HepG2 (cell line): ENCODE measurements around the gene PCIF1. TPM values are rescaled to one million over a fixed set of nuclear protein-coding genes. Genes with fewer than 3 reads are reported as not detected.
A peak's percentile ranks its signal among the peaks of the same experiment; 100 is the strongest.

Source experiments
- AGO1 ChIP-seq: fragments of 200-400 bp; formaldehyde crosslinking; IDR thresholded peaks from 2 replicates; pipeline ENCODE4 v1.6.1; 2017; ENCODE audit warnings: mild to moderate bottlenecking, low read depth, low read length, moderate library complexity; ENCODE audit not compliant: poor library complexity, severe bottlenecking
- AGO2 ChIP-seq: fragments of 200-400 bp; formaldehyde crosslinking; optimal IDR thresholded peaks from 2 replicates; pipeline ENCODE3; 2017; ENCODE audit warnings: mild to moderate bottlenecking, low read depth, low read length, moderate library complexity
- ATF7 ChIP-seq, 2 experiments: fragments of 450-650 bp in 1 of 2; sonication (generic) in 1 of 2; formaldehyde crosslinking in 1 of 2; IDR thresholded peaks; 2 replicates each; pipeline versions ENCODE4 v1.4.0 to v1.6.1; 2016 to 2020; ENCODE audit warnings: antibody characterized with exemption in 1 of 2, mild to moderate bottlenecking in 1 of 2, missing genetic modification reagents in 1 of 2
- CAMTA2 ChIP-seq: sonication (generic); formaldehyde crosslinking; IDR thresholded peaks from 2 replicates; pipeline ENCODE4 v1.4.0; 2020; ENCODE audit warnings: mild to moderate bottlenecking, missing genetic modification reagents, borderline replicate concordance
- CEBPG ChIP-seq: IDR thresholded peaks from 2 replicates; pipeline ENCODE4 v1.6.1; 2016
- ERF ChIP-seq: IDR thresholded peaks from 2 replicates; pipeline ENCODE4 v1.6.1; 2018; ENCODE audit warnings: missing biosample characterization, missing genetic modification reagents
- KAT8 ChIP-seq: IDR thresholded peaks from 2 replicates; pipeline ENCODE4 v1.6.1; 2016; ENCODE audit warnings: missing genetic modification reagents, missing compliant biosample characterization
- KDM2A ChIP-seq: sonication (generic); formaldehyde crosslinking; IDR thresholded peaks from 2 replicates; pipeline ENCODE4 v1.4.0; 2020; ENCODE audit warnings: low read depth, missing genetic modification reagents, borderline replicate concordance
- MAZ ChIP-seq, 2 experiments: sonication (generic) in 1 of 2; formaldehyde crosslinking in 1 of 2; IDR thresholded peaks; 2 replicates each; pipeline versions ENCODE4 v1.5.0 to v1.6.1; 2012 to 2020; ENCODE audit warnings: low read depth in 2 of 2, mild to moderate bottlenecking in 2 of 2, borderline replicate concordance in 1 of 2, improper control_type of control experiment in 1 of 2, low read length in 1 of 2, missing genetic modification reagents in 1 of 2, moderate library complexity in 1 of 2
- NCOA5 ChIP-seq: sonication (generic); formaldehyde crosslinking; IDR thresholded peaks from 2 replicates; pipeline ENCODE4 v1.4.0; 2020; ENCODE audit warnings: missing genetic modification reagents
- NFATC3 ChIP-seq: sonication (generic); formaldehyde crosslinking; IDR thresholded peaks from 2 replicates; pipeline ENCODE4 v1.5.1; 2020; ENCODE audit warnings: mild to moderate bottlenecking, missing genetic modification reagents
- PBX2 ChIP-seq: IDR thresholded peaks from 2 replicates; pipeline ENCODE4 v1.6.1; 2016; ENCODE audit warnings: control low read depth
- PTBP1 ChIP-seq: fragments of 200-400 bp; formaldehyde crosslinking; IDR thresholded peaks from 2 replicates; pipeline ENCODE4 v1.6.1; 2018; ENCODE audit warnings: low read length, low read depth; ENCODE audit not compliant: poor library complexity, severe bottlenecking
- SMYD3 ChIP-seq: sonication (generic); formaldehyde crosslinking; IDR thresholded peaks from 2 replicates; pipeline ENCODE4 v1.8.1; 2023; ENCODE audit warnings: mild to moderate bottlenecking, missing genetic modification reagents
- SNAPC2 ChIP-seq: sonication (generic); formaldehyde crosslinking; IDR thresholded peaks from 2 replicates; pipeline ENCODE4 v1.8.1; 2022; ENCODE audit warnings: mild to moderate bottlenecking, missing genetic modification reagents
- SNRNP70 ChIP-seq: fragments of 200-400 bp; formaldehyde crosslinking; IDR thresholded peaks from 2 replicates; pipeline ENCODE4 v1.6.1; 2017; ENCODE audit warnings: mild to moderate bottlenecking, low read depth, low read length, moderate library complexity
- STAT5B ChIP-seq: sonication (generic); formaldehyde crosslinking; IDR thresholded peaks from 2 replicates; pipeline ENCODE4 v1.4.0; 2020; ENCODE audit warnings: missing genetic modification reagents
- YY1 ChIP-seq: IDR thresholded peaks from 2 replicates; pipeline ENCODE4 v1.6.1; 2011; ENCODE audit warnings: low read length, low read depth, moderate library complexity, mild to moderate bottlenecking; ENCODE audit not compliant: insufficient read depth, insufficient replicate concordance
- ZBTB8A ChIP-seq: sonication (generic); formaldehyde crosslinking; IDR thresholded peaks from 2 replicates; pipeline ENCODE4 v1.4.0; 2020; ENCODE audit warnings: mild to moderate bottlenecking, low read depth, missing genetic modification reagents, borderline replicate concordance
- ZNF160 ChIP-seq: sonication (generic); formaldehyde crosslinking; IDR thresholded peaks from 2 replicates; pipeline ENCODE4 v1.8.0; 2022; ENCODE audit warnings: mild to moderate bottlenecking, inconsistent platforms, missing genetic modification reagents
- ZNF180 ChIP-seq: sonication (generic); formaldehyde crosslinking; IDR thresholded peaks from 2 replicates; pipeline ENCODE4 v1.4.0; 2020; ENCODE audit warnings: low read depth, missing genetic modification reagents, borderline replicate concordance
- ZNF343 ChIP-seq: sonication (generic); formaldehyde crosslinking; IDR thresholded peaks from 2 replicates; pipeline ENCODE4 v1.4.0; 2020; ENCODE audit warnings: mild to moderate bottlenecking, missing genetic modification reagents
- ZNF431 ChIP-seq: sonication (generic); formaldehyde crosslinking; IDR thresholded peaks from 2 replicates; pipeline ENCODE4 v1.9.0; 2022; ENCODE audit warnings: missing genetic modification reagents, low read depth, mild to moderate bottlenecking, borderline replicate concordance
- ZNF619 ChIP-seq: sonication (generic); formaldehyde crosslinking; IDR thresholded peaks from 2 replicates; pipeline ENCODE4 v1.4.0; 2020; ENCODE audit warnings: mild to moderate bottlenecking, missing genetic modification reagents
- ZNF639 ChIP-seq: conservative IDR thresholded peaks from 2 replicates; pipeline ENCODE4 v1.6.1; 2018; ENCODE audit warnings: missing genetic modification reagents
- ZNF672 ChIP-seq: sonication (generic); formaldehyde crosslinking; IDR thresholded peaks from 2 replicates; pipeline ENCODE4 v1.8.1; 2022; ENCODE audit warnings: missing genetic modification reagents
- ZNF768 ChIP-seq: sonication (generic); formaldehyde crosslinking; IDR thresholded peaks from 2 replicates; pipeline ENCODE4 v1.4.0; 2020; ENCODE audit warnings: missing genetic modification reagents
- ZNF883 ChIP-seq: sonication (generic); formaldehyde crosslinking; IDR thresholded peaks from 2 replicates; pipeline ENCODE4 v1.5.1; 2020; ENCODE audit warnings: mild to moderate bottlenecking, missing genetic modification reagents; ENCODE audit errors: not compliant biosample characterization
- ZSCAN9 ChIP-seq: IDR thresholded peaks from 2 replicates; pipeline ENCODE4 v1.6.1; 2016; ENCODE audit warnings: borderline replicate concordance
- polyA plus RNA-seq, 8 experiments: library from polyadenylated mRNA; depleted of rRNA in 3 of 8; stranded (reverse) in 7 of 8; unstranded in 1 of 8; fragments of >200 nt; fragmentation: Illumina TruSeq in 4 of 8; extraction: Trizol in 4 of 8; gene quantifications; 2 replicates each; pipeline versions ENCODE4 v1.2.1 to v1.2.3, GENCODE V29; 2011 to 2016; ENCODE audit warnings: low read depth in 4 of 8, missing spikeins in 1 of 8, mixed read lengths in 1 of 8; ENCODE audit not compliant: insufficient read depth in 1 of 8
- total RNA-seq, 5 experiments: library from RNA; depleted of rRNA; stranded (reverse); fragments of >200 nt; fragmentation: Illumina TruSeq; extraction: Trizol; gene quantifications; 2 replicates each; pipeline ENCODE4 v1.2.3, GENCODE V29; 2016; ENCODE audit warnings: low read depth in 1 of 5

PCIF1 gene
- total and polyA plus RNA-seq, 2 of the 13 experiments (the other 11 are each of a cell fraction or from before 2014, with no cell fraction given), result 20.9 to 24.4 TPM

DNA sequence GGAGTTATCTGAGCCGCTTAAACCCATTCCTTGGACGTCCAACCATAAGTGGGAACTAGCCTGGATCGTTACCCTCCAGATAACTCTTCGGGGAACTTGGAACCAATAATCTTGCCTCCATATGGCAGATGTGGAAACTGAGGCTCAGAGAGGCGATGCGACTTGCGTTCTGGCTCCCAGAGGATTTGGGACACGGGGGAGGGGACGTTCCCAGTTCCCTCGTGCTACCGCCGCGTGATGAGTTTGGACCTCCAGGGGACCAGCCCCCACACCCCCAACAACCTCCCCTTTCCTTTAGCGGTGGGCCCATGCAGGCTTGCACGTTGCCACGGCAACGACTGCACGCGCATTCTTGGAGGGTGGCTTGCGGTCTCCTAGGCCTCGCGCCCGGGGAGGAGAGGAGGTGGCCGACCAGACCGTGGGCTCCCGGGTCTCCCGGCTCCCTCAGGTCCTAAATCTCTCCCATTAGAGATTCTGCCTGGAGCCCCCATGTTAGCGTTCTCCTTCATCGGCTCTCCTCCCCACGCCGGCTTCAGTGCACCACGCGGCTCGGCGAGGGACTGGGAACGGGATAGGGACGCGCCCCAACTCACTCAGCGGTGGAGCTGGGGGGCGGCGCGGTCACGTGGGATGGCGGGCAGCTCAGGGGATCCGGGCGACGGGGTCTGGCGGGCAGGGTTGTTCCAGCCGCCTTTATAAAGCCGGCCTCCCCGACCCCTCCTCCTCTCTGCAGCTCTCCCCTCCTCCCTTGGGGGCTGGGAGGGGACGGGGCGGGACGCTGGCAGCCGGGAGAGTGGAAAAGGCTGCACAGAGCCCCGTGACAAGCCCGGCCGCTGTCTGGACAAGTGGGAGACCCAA lies 22.8 kb upstream of the PCIF1 start, which contains the start of gene PLTP (continued):
- TF ChIP-seq ZNF768 (CRISPR knock-in tag) (no peak; the same call in 1 of the 2 replicates), NCOA5 (CRISPR knock-in tag) (no peak), ZNF431 (CRISPR knock-in tag) (no peak), ATF7 (IDR thresholded peaks at IDR 0.05) (no peak), ATF7 (CRISPR knock-in tag; IDR thresholded peaks at IDR 0.05) (no peak), ZNF619 (0 out of 2 replicates have a peak, but pooled peaks have one; percentile 22), ERF (CRISPR knock-in tag) (no peak), ZNF639 (CRISPR knock-in tag) (no peak), ZNF343 (CRISPR knock-in tag) (peak; percentile 53; the same call in 1 of the 2 replicates), YY1 (no peak), ZBTB8A (CRISPR knock-in tag) (no peak), SNAPC2 (CRISPR knock-in tag) (no peak), MAZ (IDR thresholded peaks at IDR 0.05; ENCODE audit: borderline replicate concordance, low read depth, low read length) (no peak), MAZ (CRISPR knock-in tag; IDR thresholded peaks at IDR 0.05; ENCODE audit: low read depth) (no peak), CEBPG (CRISPR knock-in tag) (no peak), SMYD3 (CRISPR knock-in tag) (no peak), NFATC3 (CRISPR knock-in tag) (no peak), AGO2 (peak; percentile 25), ZNF160 (no peak), CAMTA2 (CRISPR knock-in tag) (0 out of 2 replicates have a peak, but pooled peaks have one; percentile 78), ZNF180 (CRISPR knock-in tag) (no peak), SNRNP70 (no peak), AGO1 (peak; percentile 77), PBX2 (CRISPR knock-in tag) (no peak), STAT5B (CRISPR knock-in tag) (no peak), ZNF672 (CRISPR knock-in tag) (no peak), ZNF883 (CRISPR knock-in tag) (peak; percentile 65), ZSCAN9 (CRISPR knock-in tag) (no peak), KDM2A (CRISPR knock-in tag) (peak; percentile 66; the same call in 1 of the 2 replicates), KAT8 (no peak), PTBP1 (peak; percentile 83)
